Measurements from ENCODE around the gene SESN3. TPM values are rescaled to one million over a fixed set of nuclear protein-coding genes. Genes with fewer than 3 reads are reported as not detected.

Gene SESN3
- total RNA-seq, 1 experiment from 2014 or later, result 36.8 TPM

GRCh38 chr11:95138448-95138847, 92.6 kb downstream of the SESN3 start:
- H2BK120ac ChIP-seq (ENCODE audit: low read depth, low read length, poor library complexity, severe bottlenecking), result no peak overlapping the region
- no peaks in the 10 kb centered on the region for H3K36me3 Mint-ChIP-seq (ENCODE audit: insufficient read depth in 1 of 3, low read depth in 3 of 3)
- no peak overlapping the region for H2BK15ac ChIP-seq (ENCODE audit: low read depth, low read length)
- no peak overlapping the region for H2AFZ ChIP-seq (ENCODE audit: low read length)
- no peak overlapping the region for H3K4me3 Mint-ChIP-seq
- H3K56ac ChIP-seq (ENCODE audit: insufficient read length, low read depth, low read length), result no peak overlapping the region
- no peak overlapping the region for H3K27ac Mint-ChIP-seq
- H3K4ac ChIP-seq (ENCODE audit: low read depth, low read length), result no peak overlapping the region
- H4K8ac ChIP-seq (replicated peaks; ENCODE audit: insufficient read length, low read depth, low read length), result no peak overlapping the region
- no peak overlapping the region for H3T11ph ChIP-seq (ENCODE audit: low read length)
- no peak overlapping the region for H4K91ac ChIP-seq (ENCODE audit: insufficient read length, low read depth, low read length)
- no peak overlapping the region for H3K27ac ChIP-seq (ENCODE audit: insufficient read length, low read depth, low read length)
- no peak overlapping the region for H3K14ac ChIP-seq (ENCODE audit: insufficient read depth, low read length)
- TF ChIP-seq, protein P1, sequence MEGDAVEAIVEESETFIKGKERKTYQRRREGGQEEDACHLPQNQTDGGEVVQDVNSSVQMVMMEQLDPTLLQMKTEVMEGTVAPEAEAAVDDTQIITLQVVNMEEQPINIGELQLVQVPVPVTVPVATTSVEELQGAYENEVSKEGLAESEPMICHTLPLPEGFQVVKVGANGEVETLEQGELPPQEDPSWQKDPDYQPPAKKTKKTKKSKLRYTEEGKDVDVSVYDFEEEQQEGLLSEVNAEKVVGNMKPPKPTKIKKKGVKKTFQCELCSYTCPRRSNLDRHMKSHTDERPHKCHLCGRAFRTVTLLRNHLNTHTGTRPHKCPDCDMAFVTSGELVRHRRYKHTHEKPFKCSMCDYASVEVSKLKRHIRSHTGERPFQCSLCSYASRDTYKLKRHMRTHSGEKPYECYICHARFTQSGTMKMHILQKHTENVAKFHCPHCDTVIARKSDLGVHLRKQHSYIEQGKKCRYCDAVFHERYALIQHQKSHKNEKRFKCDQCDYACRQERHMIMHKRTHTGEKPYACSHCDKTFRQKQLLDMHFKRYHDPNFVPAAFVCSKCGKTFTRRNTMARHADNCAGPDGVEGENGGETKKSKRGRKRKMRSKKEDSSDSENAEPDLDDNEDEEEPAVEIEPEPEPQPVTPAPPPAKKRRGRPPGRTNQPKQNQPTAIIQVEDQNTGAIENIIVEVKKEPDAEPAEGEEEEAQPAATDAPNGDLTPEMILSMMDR (conservative IDR thresholded peaks at IDR 0.05), result 0 out of 3 replicates have a peak, but pooled peaks have one; percentile 15
- no peak overlapping the region for H2BK20ac ChIP-seq (ENCODE audit: low read depth, low read length, poor library complexity, severe bottlenecking)
- no peaks in the 10 kb centered on the region for H3K4me1 ChIP-seq (ENCODE audit: insufficient read depth, low read length)
- no peak overlapping the region for H2AK5ac ChIP-seq (ENCODE audit: insufficient read length, low read length)
- H3K9me3 Mint-ChIP-seq, result no peaks in the 10 kb centered on the region
- no peaks in the 10 kb centered on the region for H3K4me1 Mint-ChIP-seq
- H3K79me1 ChIP-seq (ENCODE audit: insufficient read depth, low read depth, low read length, poor library complexity, severe bottlenecking), result no peaks in the 10 kb centered on the region
- no peak overlapping the region for H4K5ac ChIP-seq (ENCODE audit: insufficient read length, low read depth, low read length)
- WGBS (ENCODE audit: extremely low coverage, insufficient read length, low lambda C conversion rate), result no CpG with 5 or more reads among the region's 2 CpGs
- H3K4me2 ChIP-seq (ENCODE audit: insufficient read depth, insufficient read length, low read length), result no peak overlapping the region
- H2BK12ac ChIP-seq (ENCODE audit: insufficient read length, low read depth, low read length), result no peak overlapping the region
- H4K20me1 ChIP-seq (ENCODE audit: control insufficient read depth, insufficient read depth, insufficient read length), result no peaks in the 10 kb centered on the region
- H2BK5ac ChIP-seq (ENCODE audit: insufficient read length, low read length), result no peak overlapping the region
- H3K23ac ChIP-seq (ENCODE audit: insufficient read length, low read depth, low read length), result no peak overlapping the region
- no peak overlapping the region for H3K9ac ChIP-seq (ENCODE audit: extremely low read depth, insufficient read length, low read length)
- peaks cover 5% of the 10 kb centered on the region; the same call in 1 of the 2 replicates for H3K27me3 ChIP-seq (ENCODE audit: insufficient read depth, low read length)
- peaks cover 58% of the 10 kb centered on the region for H3K27me3 Mint-ChIP-seq (ENCODE audit: low read depth)
- H3K79me2 ChIP-seq (ENCODE audit: insufficient read depth, low read length), result no peaks in the 10 kb centered on the region
- no peaks in the 10 kb centered on the region for H3K9me3 ChIP-seq (ENCODE audit: control insufficient read depth, low read depth, low read length)
- DNase-seq, result no peak
- H3K23me2 ChIP-seq (ENCODE audit: insufficient read length, low read depth, low read length, poor library complexity, severe bottlenecking), result no peaks in the 10 kb centered on the region
- H3K18ac ChIP-seq (ENCODE audit: insufficient read length, low read depth, low read length), result no peak overlapping the region

Data from H9 (cell line).